Lung (tissue), 5 donors: ENCODE results near the gene TRIM49. TPM values are rescaled to one million over a fixed set of nuclear protein-coding genes. Genes with fewer than 3 reads are reported as not detected.

Experiments used
- polyA plus RNA-seq, 2 donors: library from polyadenylated mRNA; stranded (reverse); fragments of 200-250 nt; gene quantifications; one replicate each; pipeline ENCODE4 v1.2.1, GENCODE V29; 2013
- small RNA-seq: library from RNA; depleted of rRNA; stranded (forward); fragments of <200 nt; gene quantifications from one replicate; pipeline ENCODE3, GENCODE V24; 2014; ENCODE audit warnings: low replicate concordance
- total RNA-seq, 2 donors: library from RNA; depleted of rRNA in 1 of 2; stranded (reverse); fragments of >200 nt in 1 of 2; gene quantifications; one replicate each; pipeline ENCODE4 v1.2.1, GENCODE V29; 2014 to 2021
- donor health status: Bipolar disorder and iron deficiency.
- donor health status: healthy.
- donor health status: DM: yes; HTN: yes; CAD: no.

TRIM49 gene
- total and polyA plus RNA-seq, 4 donors = not detected

Small RNA genes lying within 50 kb of the gene (small RNA-seq; reads per million reads assigned to genes)
- gene AP003122.3 = not detected

Other genes starting within 250 kb of the TRIM49 start
- gene TRIM77, start 98.3 kb downstream of the TRIM49 start, total RNA-seq = not detected
- not detected for gene TRIM77, start 98.3 kb downstream of the TRIM49 start, polyA plus RNA-seq
- under 1 TPM in 1 of 2 donors, not detected in 1; 0.11 TPM for gene TRIM64B, start 69.9 kb upstream of the TRIM49 start, total RNA-seq
- not detected for gene TRIM64B, start 69.9 kb upstream of the TRIM49 start, polyA plus RNA-seq
- gene TRIM49D1, start 113.7 kb upstream of the TRIM49 start, total RNA-seq = not detected
- gene TRIM49D1, start 113.7 kb upstream of the TRIM49 start, polyA plus RNA-seq = not detected
- not detected for gene TRIM49D2, start 115.5 kb upstream of the TRIM49 start, total RNA-seq
- not detected for gene TRIM49D2, start 115.5 kb upstream of the TRIM49 start, polyA plus RNA-seq
- gene TRIM64, start 157.5 kb upstream of the TRIM49 start, total RNA-seq = not detected
- not detected for gene TRIM64, start 157.5 kb upstream of the TRIM49 start, polyA plus RNA-seq
- gene TRIM49C, start 222.5 kb upstream of the TRIM49 start, total RNA-seq = not detected
- not detected for gene TRIM49C, start 222.5 kb upstream of the TRIM49 start, polyA plus RNA-seq